GM12878 (cell line): Measurements from ENCODE around the gene NACA. TPM values are rescaled to one million over a fixed set of nuclear protein-coding genes. Genes with fewer than 3 reads are reported as not detected.
"Not testable (repeated sequence)": the region's sequence is repeated elsewhere in the genome, so short reads cannot be mapped to it uniquely, and the experiment has no call there.

ENCODE experiments used
- ATAC-seq: fragments of 200-7000 bp; cut with Tn5 transposase; 3 replicates; pipeline ENCODE4 v1.9.1; 2020; ENCODE audit warnings: mild to moderate bottlenecking, moderate library complexity
- BruUV-seq: library from RNA; stranded (reverse); fragments of 400-500 nt; replicated peaks from 2 replicates; lab custom pipeline; 2021; lab: Mats Ljungman, UMichigan
- CTCF ChIA-PET: fragments of 300-600 bp; sonication (Branson Sonifier 250); formaldehyde crosslinking; extraction: SDS; loops from one replicate; lab custom pipeline; 2021; ENCODE audit warnings: inconsistent platforms; lab: Yijun Ruan, JAX
- POLR2A ChIA-PET: fragments of 350-600 bp; formaldehyde crosslinking; extraction: SDS; loops from one replicate; lab custom pipeline; 2021; ENCODE audit warnings: inconsistent platforms; lab: Charles Lee
- RAD21 ChIA-PET: fragments of 300-600 bp; sonication (Branson Sonifier 250); formaldehyde crosslinking; loops from one replicate; lab custom pipeline; 2023; ENCODE audit warnings: antibody characterized with exemption; ENCODE audit not compliant: unreplicated experiment; lab: Charles Lee
- SMC1A ChIA-PET: fragments of 300-600 bp; sonication (Branson Sonifier 250); formaldehyde crosslinking; loops from one replicate; lab custom pipeline; 2023; ENCODE audit not compliant: unreplicated experiment, uncharacterized antibody; lab: Charles Lee
- DNase-seq: peaks from one replicate; pipeline ENCODE4 v3.0.0-alpha.2; 2011; ENCODE audit warnings: low read depth, low spot score
- FAIRE-seq: peaks from 3 replicates; lab custom pipeline; 2011; peaks lifted over from hg19 to GRCh38; lab: Jason Lieb, UNC
- H2AFZ ChIP-seq: 2 replicates; pipeline ENCODE4 v1.6.0; 2011; ENCODE audit warnings: low read depth, low read length, control low read depth; ENCODE audit not compliant: control insufficient read depth
- H3K27ac ChIP-seq: 2 replicates; pipeline ENCODE4 v1.5.1; 2011; ENCODE audit warnings: control low read depth; ENCODE audit not compliant: control insufficient read depth, insufficient read depth
- H3K27me3 ChIP-seq, 2 experiments: replicated peaks in 1 of 2; 2 replicates each; pipeline versions ENCODE4 v1.6.0 to v1.6.1; 2011; ENCODE audit warnings: low read length in 1 of 2; ENCODE audit not compliant: control insufficient read depth in 2 of 2, insufficient read depth in 2 of 2
- H3K36me3 ChIP-seq, 2 experiments: 2 replicates each; pipeline ENCODE4 v1.5.1; 2011; ENCODE audit warnings: low read length in 1 of 2; ENCODE audit not compliant: control insufficient read depth in 2 of 2, insufficient read depth in 2 of 2
- H3K4me1 ChIP-seq: 2 replicates; pipeline ENCODE4 v1.6.1; 2011; ENCODE audit warnings: mild to moderate bottlenecking, low read length, moderate library complexity, mixed read lengths; ENCODE audit not compliant: control insufficient read depth, insufficient read depth
- H3K4me2 ChIP-seq: 2 replicates; pipeline ENCODE4 v1.6.0; 2011; ENCODE audit warnings: control low read depth; ENCODE audit not compliant: control insufficient read depth, insufficient read depth
- H3K4me3 ChIP-seq: fragments of 200-600 bp; sonication (generic); 2 replicates; pipeline ENCODE4 v1.5.1; 2016
- H3K79me2 ChIP-seq: 2 replicates; pipeline ENCODE4 v1.6.0; 2011; ENCODE audit warnings: low read length; ENCODE audit not compliant: control insufficient read depth, insufficient read depth
- H3K9ac ChIP-seq: 2 replicates; pipeline ENCODE4 v1.8.0; 2011; ENCODE audit warnings: low read length, control low read depth, mixed read lengths; ENCODE audit not compliant: control insufficient read depth, insufficient read depth
- H3K9me3 ChIP-seq: replicated peaks from 3 replicates; pipeline ENCODE4 v1.5.1; 2011; ENCODE audit warnings: mild to moderate bottlenecking, low read length; ENCODE audit not compliant: control insufficient read depth, insufficient read depth
- H4K20me1 ChIP-seq: 2 replicates; pipeline ENCODE4 v1.6.0; 2011; ENCODE audit not compliant: control insufficient read depth, insufficient read depth
- WGBS: methylation state at CpG from one replicate; pipeline ENCODE4 v1.1.6; 2016; ENCODE audit warnings: low lambda C conversion rate; ENCODE audit not compliant: insufficient replicate concordance, insufficient coverage; ENCODE audit errors: missing lambda C conversion rate; 5-methylcytosine and 5-hydroxymethylcytosine counted together
- in situ Hi-C: fragments of 300-500 bp; cut with MboI; formaldehyde crosslinking; loops from 9 replicates; pipeline ENCODE4 v1.14.3; 2018; ENCODE audit warnings: mixed read lengths
- intact Hi-C: fragments of 100-400 bp; cut with micrococcal nuclease; formaldehyde crosslinking; loops from one replicate; pipeline ENCODE4 v1.14.2; 2022; ENCODE audit not compliant: unreplicated experiment
- polyA plus RNA-seq, 11 experiments: library from polyadenylated mRNA; depleted of rRNA in 4 of 11; unstranded in 6 of 11; stranded (reverse) in 5 of 11; fragments of >200 nt; fragmentation: Nextera tagmentation in 4 of 11; fragmentation: Illumina TruSeq in 1 of 11; extraction: Ambion mirVana in 4 of 11; extraction: Trizol in 1 of 11; gene quantifications; 1 replicate in 1 of 11; 2 replicates in 10 of 11; pipeline versions ENCODE4 v1.2.1 to v1.2.3, GENCODE V29; 2011 to 2016; ENCODE audit warnings: inconsistent platforms in 2 of 11, missing spikeins in 2 of 11, low read depth in 1 of 11
- total RNA-seq, 4 experiments: library from RNA; depleted of rRNA in 3 of 4; stranded (reverse); fragments of >200 nt in 3 of 4; fragmentation: Illumina TruSeq in 1 of 4; extraction: Trizol in 1 of 4; gene quantifications; 2 replicates each; pipeline versions ENCODE4 v1.2.1 to v1.2.3, GENCODE V29; 2013 to 2021
- TF ChIP-seq, protein P1 (sequence below): fragments of 450-650 bp; IDR thresholded peaks from 2 replicates; pipeline ENCODE4 v1.6.1; 2017; ENCODE audit warnings: mild to moderate bottlenecking
- TF ChIP-seq, protein P2 (sequence below): fragments of 450-650 bp; IDR thresholded peaks from 2 replicates; pipeline ENCODE4 v1.6.1; 2016; ENCODE audit warnings: mild to moderate bottlenecking

Gene NACA
- total and polyA plus RNA-seq, 10 of the 15 experiments (the other 5 are each of a cell fraction or from before 2014, with no cell fraction given) = 1,181 to 2,782 (median 1,905) TPM

DNA sequence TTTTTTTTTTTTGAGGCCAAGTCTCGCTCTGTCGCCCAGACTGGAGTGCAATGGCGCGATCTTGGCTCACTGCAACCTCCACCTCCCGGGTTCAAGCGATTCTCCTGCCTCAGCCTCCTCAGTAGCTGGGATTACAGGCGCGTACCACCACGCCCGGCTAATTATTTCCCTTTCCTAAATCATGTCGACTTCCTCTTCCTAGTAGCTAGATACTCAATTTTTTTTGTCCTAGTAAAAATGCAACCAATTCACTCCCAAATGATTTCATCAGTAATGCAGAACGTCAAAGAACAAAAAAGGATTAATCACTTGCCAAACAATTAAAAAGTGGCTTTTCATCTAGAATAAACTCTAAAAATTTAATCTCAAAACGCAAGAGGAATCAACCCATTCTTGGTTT lies 25.5 kb upstream of the NACA start:
- H2AFZ ChIP-seq, in situ Hi-C loops, H3K9me3 ChIP-seq, H3K36me3 ChIP-seq, H4K20me1 ChIP-seq, H3K27me3 ChIP-seq, DNase-seq, BruUV-seq, FAIRE-seq, ATAC-seq: not testable (repeated sequence)
- Histone ChIP-seq H3K27ac (peak overlapping the region; percentile 72; the same call in 1 of the 2 replicates), H3K9ac (peak overlapping the region; percentile 70), H3K4me3 (peak overlapping the region; percentile 82; the same call in 1 of the 2 replicates), H3K4me2 (peak overlapping the region; percentile 80), H3K79me2 (peaks cover 19% of the 10 kb centered on the region), H3K4me1 (peaks cover 21% of the 10 kb centered on the region)
- intact Hi-C loops = loop anchor here (5.0 kb wide), 2 partner anchors 312 to 362 kb away; partner anchors contain the start of gene STAT6
- POLR2A ChIA-PET = interaction anchor here (1.0 to 2.8 kb wide), 8 partner anchors 16 to 119 kb away, joined by 3 to 20 read pairs (median 4); partner anchors contain the start of gene PTGES3
- RAD21 ChIA-PET = interaction anchor here (1.1 to 1.5 kb wide), 4 partner anchors 24 to 339 kb away, joined by 3 to 8 read pairs (median 3); partner anchors contain the start of gene NACA
- TF ChIP-seq, protein P1, sequence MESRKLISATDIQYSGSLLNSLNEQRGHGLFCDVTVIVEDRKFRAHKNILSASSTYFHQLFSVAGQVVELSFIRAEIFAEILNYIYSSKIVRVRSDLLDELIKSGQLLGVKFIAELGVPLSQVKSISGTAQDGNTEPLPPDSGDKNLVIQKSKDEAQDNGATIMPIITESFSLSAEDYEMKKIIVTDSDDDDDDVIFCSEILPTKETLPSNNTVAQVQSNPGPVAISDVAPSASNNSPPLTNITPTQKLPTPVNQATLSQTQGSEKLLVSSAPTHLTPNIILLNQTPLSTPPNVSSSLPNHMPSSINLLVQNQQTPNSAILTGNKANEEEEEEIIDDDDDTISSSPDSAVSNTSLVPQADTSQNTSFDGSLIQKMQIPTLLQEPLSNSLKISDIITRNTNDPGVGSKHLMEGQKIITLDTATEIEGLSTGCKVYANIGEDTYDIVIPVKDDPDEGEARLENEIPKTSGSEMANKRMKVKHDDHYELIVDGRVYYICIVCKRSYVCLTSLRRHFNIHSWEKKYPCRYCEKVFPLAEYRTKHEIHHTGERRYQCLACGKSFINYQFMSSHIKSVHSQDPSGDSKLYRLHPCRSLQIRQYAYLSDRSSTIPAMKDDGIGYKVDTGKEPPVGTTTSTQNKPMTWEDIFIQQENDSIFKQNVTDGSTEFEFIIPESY = peak; percentile 34; the same call in 1 of the 2 replicates
- TF ChIP-seq, protein P2, sequence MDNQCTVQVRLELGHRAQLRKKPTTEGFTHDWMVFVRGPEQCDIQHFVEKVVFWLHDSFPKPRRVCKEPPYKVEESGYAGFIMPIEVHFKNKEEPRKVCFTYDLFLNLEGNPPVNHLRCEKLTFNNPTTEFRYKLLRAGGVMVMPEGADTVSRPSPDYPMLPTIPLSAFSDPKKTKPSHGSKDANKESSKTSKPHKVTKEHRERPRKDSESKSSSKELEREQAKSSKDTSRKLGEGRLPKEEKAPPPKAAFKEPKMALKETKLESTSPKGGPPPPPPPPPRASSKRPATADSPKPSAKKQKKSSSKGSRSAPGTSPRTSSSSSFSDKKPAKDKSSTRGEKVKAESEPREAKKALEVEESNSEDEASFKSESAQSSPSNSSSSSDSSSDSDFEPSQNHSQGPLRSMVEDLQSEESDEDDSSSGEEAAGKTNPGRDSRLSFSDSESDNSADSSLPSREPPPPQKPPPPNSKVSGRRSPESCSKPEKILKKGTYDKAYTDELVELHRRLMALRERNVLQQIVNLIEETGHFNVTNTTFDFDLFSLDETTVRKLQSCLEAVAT = 0 out of 2 replicates have a peak, but pooled peaks have one; percentile 47
- CTCF ChIA-PET = interaction anchor here (1.4 to 11.6 kb wide), 3 partner anchors 238 to 361 kb away, joined by 6 to 177 read pairs (median 11); partner anchors contain the start of genes STAT6 and ZBTB39
- SMC1A ChIA-PET = interaction anchor here (1.1 to 4.3 kb wide), 5 partner anchors 8 to 62 kb away, joined by 5 to 18 read pairs (median 8); partner anchors contain the start of genes NACA and PTGES3
- WGBS = 77% methylated on average over 9 of the region's 13 CpGs
